Esophagus muscularis mucosa (tissue), 3 donors: Measurements from ENCODE around the gene FMR1NB.

Experiments
- POLR2A ChIP-seq: fragments of 450-650 bp; IDR thresholded peaks from one replicate; pipeline ENCODE4 v1.6.1; 2017; ENCODE audit warnings: antibody characterized with exemption, moderate library complexity, mild to moderate bottlenecking, low read depth
- TF ChIP-seq, protein P1 (sequence below), 3 experiments: fragments of 200-600 bp in 2 of 3; fragments of 450-650 bp in 1 of 3; sonication (generic) in 2 of 3; IDR thresholded peaks; one replicate each; pipeline ENCODE4 v1.5.1; 2017 to 2019; ENCODE audit warnings: antibody characterized with exemption in 3 of 3, mild to moderate bottlenecking in 2 of 3, moderate library complexity in 1 of 3

DNA sequence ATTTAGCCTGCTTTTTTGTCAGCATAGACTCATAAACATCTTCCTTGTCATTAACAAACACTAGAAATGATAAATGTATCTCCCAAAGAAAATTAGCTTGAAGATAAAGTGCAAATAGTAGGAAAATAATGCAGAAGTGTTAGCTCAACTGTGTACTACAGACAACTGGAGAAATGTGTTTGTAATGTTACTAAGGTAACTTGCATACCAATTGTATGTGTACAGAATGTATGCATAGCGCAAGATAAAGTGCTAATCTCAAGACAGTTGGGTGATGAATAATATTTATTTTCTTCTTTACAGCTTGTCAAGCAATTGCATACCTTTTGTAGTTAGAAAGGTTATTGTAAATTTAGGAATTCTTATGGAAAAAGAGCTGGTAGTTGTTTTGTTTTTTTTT is 47.3 kb upstream of the FMR1NB start:
- TF ChIP-seq POLR2A, result no peak
- TF ChIP-seq, protein P1, sequence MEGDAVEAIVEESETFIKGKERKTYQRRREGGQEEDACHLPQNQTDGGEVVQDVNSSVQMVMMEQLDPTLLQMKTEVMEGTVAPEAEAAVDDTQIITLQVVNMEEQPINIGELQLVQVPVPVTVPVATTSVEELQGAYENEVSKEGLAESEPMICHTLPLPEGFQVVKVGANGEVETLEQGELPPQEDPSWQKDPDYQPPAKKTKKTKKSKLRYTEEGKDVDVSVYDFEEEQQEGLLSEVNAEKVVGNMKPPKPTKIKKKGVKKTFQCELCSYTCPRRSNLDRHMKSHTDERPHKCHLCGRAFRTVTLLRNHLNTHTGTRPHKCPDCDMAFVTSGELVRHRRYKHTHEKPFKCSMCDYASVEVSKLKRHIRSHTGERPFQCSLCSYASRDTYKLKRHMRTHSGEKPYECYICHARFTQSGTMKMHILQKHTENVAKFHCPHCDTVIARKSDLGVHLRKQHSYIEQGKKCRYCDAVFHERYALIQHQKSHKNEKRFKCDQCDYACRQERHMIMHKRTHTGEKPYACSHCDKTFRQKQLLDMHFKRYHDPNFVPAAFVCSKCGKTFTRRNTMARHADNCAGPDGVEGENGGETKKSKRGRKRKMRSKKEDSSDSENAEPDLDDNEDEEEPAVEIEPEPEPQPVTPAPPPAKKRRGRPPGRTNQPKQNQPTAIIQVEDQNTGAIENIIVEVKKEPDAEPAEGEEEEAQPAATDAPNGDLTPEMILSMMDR (IDR thresholded peaks at IDR 0.05), result no peak
